NCI-H2171 (cell line): ENCODE results near the gene CYP4B1.
"Not testable (repeated sequence)": the region's sequence is repeated elsewhere in the genome, so short reads cannot be mapped to it uniquely, and the experiment has no call there.

Experiments
- DNase-seq: peaks from one replicate; lab custom pipeline; 2025; lab: John Stamatoyannopoulos, UW

CYP4B1 gene

GRCh38 chr1:46816930-46817329 is 18.1 kb downstream of the CYP4B1 start:
- DNase-seq: no peak

- DNase-seq: no peak
These were observed 19.0 kb downstream of the CYP4B1 start for GRCh38 chr1:46817814-46818213.

- DNase-seq: no peak
These were observed 19.7 kb downstream of the CYP4B1 start for GRCh38 chr1:46818591-46818990.

- DNase-seq: no peak
These were observed 20.5 kb downstream of the CYP4B1 start for GRCh38 chr1:46819335-46819734.

GRCh38 chr1:46820076-46820475 is 21.2 kb downstream of the CYP4B1 start:
- DNase-seq: no peak

GRCh38 chr1:46820560-46821060 is 21.8 kb downstream of the CYP4B1 start:
- no peak for DNase-seq

GRCh38 chr1:46822248-46822826 is 23.5 kb downstream of the CYP4B1 start:
- peak; percentile 19 for DNase-seq

- no peak for DNase-seq
These were observed 24.3 kb downstream of the CYP4B1 start for GRCh38 chr1:46823151-46823550.

GRCh38 chr1:46826892-46827291 is 28.0 kb downstream of the CYP4B1 start:
- not testable (repeated sequence) for DNase-seq

- DNase-seq: no peak
These were observed 31.9 kb downstream of the CYP4B1 start for GRCh38 chr1:46830665-46831322.

- not testable (repeated sequence) for DNase-seq
These were observed 36.6 kb downstream of the CYP4B1 start for GRCh38 chr1:46835469-46835868.

GRCh38 chr1:46846386-46846785 is 47.5 kb downstream of the CYP4B1 start:
- not testable (repeated sequence) for DNase-seq

GRCh38 chr1:46857660-46858065 is 58.8 kb downstream of the CYP4B1 start:
- not testable (repeated sequence) for DNase-seq

- DNase-seq: no peak
These were observed 63.5 kb downstream of the CYP4B1 start for GRCh38 chr1:46862348-46862747.
